GM18858 (cell line): ENCODE measurements around the gene ZNF322.

Experiments used
- ATAC-seq: cut with Tn5 transposase; IDR thresholded peaks from one replicate; pipeline ENCODE4 v1.9.1; 2021; ENCODE audit not compliant: unreplicated experiment

Gene ZNF322

GRCh38 chr6:26592649-26593048 lies 66.9 kb downstream of the ZNF322 start:
- no peak for ATAC-seq

GRCh38 chr6:26588965-26589364 lies 70.6 kb downstream of the ZNF322 start:
- no peak for ATAC-seq
